ENCODE results near the gene ORAI3. TPM values are rescaled to one million over a fixed set of nuclear protein-coding genes. Genes with fewer than 3 reads are reported as not detected.

ORAI3 gene
- total RNA-seq, 1 donor, result 63.3 TPM

DNA sequence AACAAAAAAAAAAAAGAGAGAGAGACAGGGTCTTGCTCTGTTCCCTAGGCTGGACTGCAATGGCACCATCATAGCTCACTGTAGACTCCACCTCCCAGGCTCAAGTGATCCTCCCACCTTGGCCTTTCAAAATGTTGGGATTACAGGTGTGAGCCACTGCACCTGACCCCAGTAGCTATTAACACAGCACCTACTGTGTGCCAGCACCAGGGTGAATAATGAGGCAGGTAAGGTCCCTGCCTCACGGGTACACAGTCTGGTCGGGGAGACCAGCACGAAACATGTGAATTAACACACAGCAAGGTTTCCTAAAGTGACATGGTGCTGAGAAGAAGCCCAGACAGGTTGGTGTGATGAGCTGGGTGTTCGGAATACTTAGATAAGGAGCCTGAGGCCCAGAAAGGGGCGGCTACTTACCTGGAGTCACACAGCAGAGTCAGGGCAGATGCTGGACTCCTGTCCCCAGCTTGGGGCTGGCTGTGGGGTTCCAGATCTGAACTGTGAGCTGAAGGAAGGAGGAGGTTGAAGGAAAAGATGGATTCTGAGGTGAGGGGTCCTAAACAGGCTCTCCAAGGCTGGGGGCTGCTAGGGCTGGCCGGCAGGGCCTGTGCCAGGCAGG is 36.0 kb upstream of the ORAI3 start:
- Histone ChIP-seq H4K20me1 (ENCODE audit: insufficient read depth, low read length) (no peaks in the 10 kb centered on the region), H3K9me3 (ENCODE audit: low read depth, low read length) (no peaks in the 10 kb centered on the region), H2AFZ (ENCODE audit: low read length) (no peak overlapping the region), H3K36me3 (ENCODE audit: insufficient read depth, low read length) (no peaks in the 10 kb centered on the region), H3K27me3 (ENCODE audit: insufficient read depth, low read length) (no peaks in the 10 kb centered on the region), H3K79me2 (ENCODE audit: insufficient read depth, low read length) (no peaks in the 10 kb centered on the region), H3K4me1 (ENCODE audit: insufficient read depth, low read length) (no peaks in the 10 kb centered on the region), H3K4me2 (ENCODE audit: insufficient read depth, low read length) (no peak overlapping the region), H3K27ac (ENCODE audit: low read depth, low read length) (no peak overlapping the region), H3K4me3 (ENCODE audit: insufficient read depth, low read length) (no peak overlapping the region)
- no peak for TF ChIP-seq CTCF (IDR thresholded peaks at IDR 0.05; ENCODE audit: extremely low read depth, low read depth, low read length)
- no peak for DNase-seq (ENCODE audit: insufficient read length, low spot score, missing footprints)

DNA sequence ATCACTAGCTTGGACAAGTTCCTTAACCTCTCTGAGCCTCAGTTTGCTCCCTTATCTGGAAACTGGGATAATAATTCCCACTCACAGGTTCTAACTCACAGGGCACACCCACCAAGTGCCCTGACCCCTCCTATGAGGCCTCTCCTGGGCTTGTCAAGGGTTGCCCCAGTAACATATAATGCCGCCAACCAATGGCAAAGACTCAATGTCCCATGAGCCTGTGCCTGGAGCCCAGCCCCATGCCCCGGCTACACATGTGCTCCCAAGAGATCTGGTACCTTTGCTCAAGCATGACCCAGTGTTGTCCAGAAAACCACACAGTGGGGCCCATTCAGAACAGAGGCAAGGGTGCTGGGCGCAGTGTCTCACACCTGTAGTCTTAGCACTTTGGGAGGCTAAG is 34.0 kb upstream of the ORAI3 start:
- no peak overlapping the region for H2AFZ ChIP-seq (ENCODE audit: low read length)
- no peaks in the 10 kb centered on the region for H3K79me2 ChIP-seq (ENCODE audit: insufficient read depth, low read length)
- H3K36me3 ChIP-seq (ENCODE audit: insufficient read depth, low read length), result no peaks in the 10 kb centered on the region
- H4K20me1 ChIP-seq (ENCODE audit: insufficient read depth, low read length), result no peaks in the 10 kb centered on the region
- TF ChIP-seq CTCF (IDR thresholded peaks at IDR 0.05; ENCODE audit: extremely low read depth, low read depth, low read length), result no peak
- no peak overlapping the region for H3K4me3 ChIP-seq (ENCODE audit: insufficient read depth, low read length)
- no peaks in the 10 kb centered on the region for H3K9me3 ChIP-seq (ENCODE audit: low read depth, low read length)
- H3K4me2 ChIP-seq (ENCODE audit: insufficient read depth, low read length), result no peak overlapping the region
- H3K4me1 ChIP-seq (ENCODE audit: insufficient read depth, low read length), result no peaks in the 10 kb centered on the region
- no peak for DNase-seq (ENCODE audit: insufficient read length, low spot score, missing footprints)
- no peaks in the 10 kb centered on the region for H3K27me3 ChIP-seq (ENCODE audit: insufficient read depth, low read length)
- H3K27ac ChIP-seq (ENCODE audit: low read depth, low read length), result no peak overlapping the region

DNA sequence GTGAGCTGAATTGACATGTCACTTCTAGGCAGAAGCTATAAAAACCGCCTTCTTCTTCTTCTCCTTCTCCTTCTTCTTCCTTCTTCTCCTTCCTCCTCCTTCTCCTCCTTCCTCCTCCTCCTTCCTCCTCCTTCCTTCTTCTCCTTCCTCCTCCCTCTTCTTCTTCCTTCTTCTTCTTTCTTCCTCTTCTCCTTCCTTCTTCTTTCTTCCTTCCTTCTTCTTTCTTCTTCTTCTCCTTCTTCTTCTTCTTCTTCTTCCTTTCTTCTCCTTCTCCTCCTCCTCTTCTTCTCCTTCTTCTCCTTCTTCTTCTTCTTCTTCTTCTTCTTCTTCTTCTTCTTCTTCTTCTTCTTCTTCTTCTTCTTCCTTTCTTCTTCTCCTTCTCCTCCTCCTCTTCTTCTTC is 30.3 kb upstream of the ORAI3 start:
- H4K20me1 ChIP-seq (ENCODE audit: insufficient read depth, low read length), result no peaks in the 10 kb centered on the region
- no peak overlapping the region for H3K4me3 ChIP-seq (ENCODE audit: insufficient read depth, low read length)
- H3K79me2 ChIP-seq (ENCODE audit: insufficient read depth, low read length), result no peaks in the 10 kb centered on the region
- H3K27ac ChIP-seq (ENCODE audit: low read depth, low read length), result no peak overlapping the region
- no peak for TF ChIP-seq CTCF (IDR thresholded peaks at IDR 0.05; ENCODE audit: extremely low read depth, low read depth, low read length)
- H3K4me2 ChIP-seq (ENCODE audit: insufficient read depth, low read length), result no peak overlapping the region
- no peak overlapping the region for H2AFZ ChIP-seq (ENCODE audit: low read length)
- peaks cover 9% of the 10 kb centered on the region for H3K4me1 ChIP-seq (ENCODE audit: insufficient read depth, low read length)
- no peaks in the 10 kb centered on the region for H3K36me3 ChIP-seq (ENCODE audit: insufficient read depth, low read length)
- H3K9me3 ChIP-seq (ENCODE audit: low read depth, low read length), result no peaks in the 10 kb centered on the region
- H3K27me3 ChIP-seq (ENCODE audit: insufficient read depth, low read length), result no peaks in the 10 kb centered on the region
- no peak for DNase-seq (ENCODE audit: insufficient read length, low spot score, missing footprints)

GRCh38 chr16:30920891-30921290 is 28.0 kb upstream of the ORAI3 start:
- H3K36me3 ChIP-seq (ENCODE audit: insufficient read depth, low read length), result peaks cover 3% of the 10 kb centered on the region
- no peak overlapping the region for H2AFZ ChIP-seq (ENCODE audit: low read length)
- H3K27me3 ChIP-seq (ENCODE audit: insufficient read depth, low read length), result no peaks in the 10 kb centered on the region
- H3K9me3 ChIP-seq (ENCODE audit: low read depth, low read length), result no peaks in the 10 kb centered on the region
- TF ChIP-seq CTCF (IDR thresholded peaks at IDR 0.05; ENCODE audit: extremely low read depth, low read depth, low read length), result no peak
- H3K4me1 ChIP-seq (ENCODE audit: insufficient read depth, low read length), result peaks cover 18% of the 10 kb centered on the region
- DNase-seq (ENCODE audit: insufficient read length, low spot score, missing footprints), result no peak
- H4K20me1 ChIP-seq (ENCODE audit: insufficient read depth, low read length), result peaks cover 6% of the 10 kb centered on the region
- no peak overlapping the region for H3K4me2 ChIP-seq (ENCODE audit: insufficient read depth, low read length)
- no peak overlapping the region for H3K27ac ChIP-seq (ENCODE audit: low read depth, low read length)
- no peak overlapping the region for H3K4me3 ChIP-seq (ENCODE audit: insufficient read depth, low read length)
- H3K79me2 ChIP-seq (ENCODE audit: insufficient read depth, low read length), result peaks cover 7% of the 10 kb centered on the region

All from osteoblast (primary cell).